ENCODE data around the gene C9orf153.

The C9orf153 gene

GRCh38 chr9:86262492-86262891 lies 3.0 kb upstream of the C9orf153 start:
- H3K9me3 ChIP-seq (ENCODE audit: control insufficient read depth in 1 of 2, low read length in 2 of 2), result no peaks in the 10 kb centered on the region
- H3K36me3 ChIP-seq (ENCODE audit: control insufficient read depth in 1 of 2, insufficient read depth in 2 of 2, low read length in 2 of 2), result peaks cover 22 to 24% of the 10 kb centered on the region in 2 donors
- H3K27ac ChIP-seq (ENCODE audit: low read length), result no peak overlapping the region
- H3K4me1 ChIP-seq (ENCODE audit: control insufficient read depth in 1 of 2, insufficient read depth in 2 of 2, low read length in 2 of 2), result no peaks in the 10 kb centered on the region
- no peaks in the 10 kb centered on the region for H3K27me3 ChIP-seq (ENCODE audit: low read depth, low read length)
- no peak overlapping the region for H3K4me3 ChIP-seq (ENCODE audit: low read depth in 1 of 2, low read length in 2 of 2)

- Histone ChIP-seq H3K9me3 (ENCODE audit: control insufficient read depth in 1 of 2, low read length in 2 of 2) (no peaks in the 10 kb centered on the region), H3K36me3 (ENCODE audit: control insufficient read depth in 1 of 2, insufficient read depth in 2 of 2, low read length in 2 of 2) (peaks cover 10% of the 10 kb centered on the region in 2 donors), H3K27me3 (ENCODE audit: low read depth, low read length) (no peaks in the 10 kb centered on the region), H3K4me1 (ENCODE audit: control insufficient read depth in 1 of 2, insufficient read depth in 2 of 2, low read length in 2 of 2) (no peaks in the 10 kb centered on the region), H3K4me3 (ENCODE audit: low read depth in 1 of 2, low read length in 2 of 2) (no peak overlapping the region), H3K27ac (ENCODE audit: low read length) (no peak overlapping the region)
Measured at GRCh38 chr9:86257391-86257790, 2.1 kb downstream of the C9orf153 start.

GRCh38 chr9:86256653-86257052 lies 2.8 kb downstream of the C9orf153 start:
- H3K36me3 ChIP-seq (ENCODE audit: control insufficient read depth in 1 of 2, insufficient read depth in 2 of 2, low read length in 2 of 2), result peaks cover 2 to 10% of the 10 kb centered on the region in 2 donors
- no peaks in the 10 kb centered on the region for H3K27me3 ChIP-seq (ENCODE audit: low read depth, low read length)
- H3K9me3 ChIP-seq (ENCODE audit: control insufficient read depth in 1 of 2, low read length in 2 of 2), result no peaks in the 10 kb centered on the region
- no peak overlapping the region for H3K4me3 ChIP-seq (ENCODE audit: low read depth in 1 of 2, low read length in 2 of 2)
- no peaks in the 10 kb centered on the region for H3K4me1 ChIP-seq (ENCODE audit: control insufficient read depth in 1 of 2, insufficient read depth in 2 of 2, low read length in 2 of 2)
- no peak overlapping the region for H3K27ac ChIP-seq (ENCODE audit: low read length)

- Histone ChIP-seq H3K27ac (ENCODE audit: low read length) (no peak overlapping the region), H3K4me1 (ENCODE audit: control insufficient read depth in 1 of 2, insufficient read depth in 2 of 2, low read length in 2 of 2) (no peaks in the 10 kb centered on the region), H3K27me3 (ENCODE audit: low read depth, low read length) (no peaks in the 10 kb centered on the region), H3K4me3 (ENCODE audit: low read depth in 1 of 2, low read length in 2 of 2) (no peak overlapping the region), H3K9me3 (ENCODE audit: control insufficient read depth in 1 of 2, low read length in 2 of 2) (no peaks in the 10 kb centered on the region), H3K36me3 (ENCODE audit: control insufficient read depth in 1 of 2, insufficient read depth in 2 of 2, low read length in 2 of 2) (no peaks in the 10 kb centered on the region)
Measured at GRCh38 chr9:86253577-86253976, 5.9 kb downstream of the C9orf153 start.

GRCh38 chr9:86252870-86253269 lies 6.6 kb downstream of the C9orf153 start:
- no peak overlapping the region for H3K4me3 ChIP-seq (ENCODE audit: low read depth in 1 of 2, low read length in 2 of 2)
- no peaks in the 10 kb centered on the region for H3K4me1 ChIP-seq (ENCODE audit: control insufficient read depth in 1 of 2, insufficient read depth in 2 of 2, low read length in 2 of 2)
- H3K9me3 ChIP-seq (ENCODE audit: control insufficient read depth in 1 of 2, low read length in 2 of 2), result no peaks in the 10 kb centered on the region
- H3K27me3 ChIP-seq (ENCODE audit: low read depth, low read length), result no peaks in the 10 kb centered on the region
- H3K27ac ChIP-seq (ENCODE audit: low read length), result no peak overlapping the region
- no peaks in the 10 kb centered on the region for H3K36me3 ChIP-seq (ENCODE audit: control insufficient read depth in 1 of 2, insufficient read depth in 2 of 2, low read length in 2 of 2)

GRCh38 chr9:86250123-86250522 lies 9.3 kb downstream of the C9orf153 start:
- no peaks in the 10 kb centered on the region for H3K27me3 ChIP-seq (ENCODE audit: low read depth, low read length)
- H3K9me3 ChIP-seq (ENCODE audit: control insufficient read depth in 1 of 2, low read length in 2 of 2), result no peaks in the 10 kb centered on the region
- H3K4me3 ChIP-seq (ENCODE audit: low read depth in 1 of 2, low read length in 2 of 2), result no peak overlapping the region
- H3K4me1 ChIP-seq (ENCODE audit: control insufficient read depth in 1 of 2, insufficient read depth in 2 of 2, low read length in 2 of 2), result no peaks in the 10 kb centered on the region
- no peak overlapping the region for H3K27ac ChIP-seq (ENCODE audit: low read length)
- no peaks in the 10 kb centered on the region for H3K36me3 ChIP-seq (ENCODE audit: control insufficient read depth in 1 of 2, insufficient read depth in 2 of 2, low read length in 2 of 2)

GRCh38 chr9:86248746-86249145 lies 10.7 kb downstream of the C9orf153 start:
- Histone ChIP-seq H3K36me3 (ENCODE audit: control insufficient read depth in 1 of 2, insufficient read depth in 2 of 2, low read length in 2 of 2) (no peaks in the 10 kb centered on the region), H3K4me3 (ENCODE audit: low read depth in 1 of 2, low read length in 2 of 2) (no peak overlapping the region), H3K27me3 (ENCODE audit: low read depth, low read length) (no peaks in the 10 kb centered on the region), H3K4me1 (ENCODE audit: control insufficient read depth in 1 of 2, insufficient read depth in 2 of 2, low read length in 2 of 2) (no peaks in the 10 kb centered on the region), H3K27ac (ENCODE audit: low read length) (no peak overlapping the region), H3K9me3 (ENCODE audit: control insufficient read depth in 1 of 2, low read length in 2 of 2) (no peaks in the 10 kb centered on the region)

- no peak overlapping the region for H3K27ac ChIP-seq (ENCODE audit: low read length)
- H3K4me3 ChIP-seq (ENCODE audit: low read depth in 1 of 2, low read length in 2 of 2), result no peak overlapping the region
- H3K4me1 ChIP-seq (ENCODE audit: control insufficient read depth in 1 of 2, insufficient read depth in 2 of 2, low read length in 2 of 2), result no peaks in the 10 kb centered on the region
- H3K27me3 ChIP-seq (ENCODE audit: low read depth, low read length), result no peaks in the 10 kb centered on the region
- H3K9me3 ChIP-seq (ENCODE audit: control insufficient read depth in 1 of 2, low read length in 2 of 2), result no peaks in the 10 kb centered on the region
- H3K36me3 ChIP-seq (ENCODE audit: control insufficient read depth in 1 of 2, insufficient read depth in 2 of 2, low read length in 2 of 2), result no peaks in the 10 kb centered on the region
Measured at GRCh38 chr9:86246752-86247161, 12.7 kb downstream of the C9orf153 start.

GRCh38 chr9:86242071-86242470 lies 17.4 kb downstream of the C9orf153 start:
- no peaks in the 10 kb centered on the region for H3K36me3 ChIP-seq (ENCODE audit: control insufficient read depth in 1 of 2, insufficient read depth in 2 of 2, low read length in 2 of 2)
- no peaks in the 10 kb centered on the region for H3K9me3 ChIP-seq (ENCODE audit: control insufficient read depth in 1 of 2, low read length in 2 of 2)
- peaks cover 0 to 9% of the 10 kb centered on the region in 2 donors for H3K4me1 ChIP-seq (ENCODE audit: control insufficient read depth in 1 of 2, insufficient read depth in 2 of 2, low read length in 2 of 2)
- no peaks in the 10 kb centered on the region for H3K27me3 ChIP-seq (ENCODE audit: low read depth, low read length)
- H3K27ac ChIP-seq (ENCODE audit: low read length), result no peak overlapping the region
- H3K4me3 ChIP-seq (ENCODE audit: low read depth in 1 of 2, low read length in 2 of 2), result no peak overlapping the region

GRCh38 chr9:86241216-86241615 lies 18.2 kb downstream of the C9orf153 start:
- peaks cover 0 to 9% of the 10 kb centered on the region in 2 donors for H3K4me1 ChIP-seq (ENCODE audit: control insufficient read depth in 1 of 2, insufficient read depth in 2 of 2, low read length in 2 of 2)
- no peaks in the 10 kb centered on the region for H3K9me3 ChIP-seq (ENCODE audit: control insufficient read depth in 1 of 2, low read length in 2 of 2)
- no peaks in the 10 kb centered on the region for H3K27me3 ChIP-seq (ENCODE audit: low read depth, low read length)
- H3K4me3 ChIP-seq (ENCODE audit: low read depth in 1 of 2, low read length in 2 of 2), result no peak overlapping the region
- H3K36me3 ChIP-seq (ENCODE audit: control insufficient read depth in 1 of 2, insufficient read depth in 2 of 2, low read length in 2 of 2), result no peaks in the 10 kb centered on the region
- no peak overlapping the region for H3K27ac ChIP-seq (ENCODE audit: low read length)

GRCh38 chr9:86238861-86239770 lies 20.3 kb downstream of the C9orf153 start:
- Histone ChIP-seq H3K4me1 (ENCODE audit: control insufficient read depth in 1 of 2, insufficient read depth in 2 of 2, low read length in 2 of 2) (peaks cover 0 to 9% of the 10 kb centered on the region in 2 donors), H3K4me3 (ENCODE audit: low read depth in 1 of 2, low read length in 2 of 2) (no peak overlapping the region), H3K27me3 (ENCODE audit: low read depth, low read length) (no peaks in the 10 kb centered on the region), H3K27ac (ENCODE audit: low read length) (no peak overlapping the region), H3K9me3 (ENCODE audit: control insufficient read depth in 1 of 2, low read length in 2 of 2) (no peaks in the 10 kb centered on the region), H3K36me3 (ENCODE audit: control insufficient read depth in 1 of 2, insufficient read depth in 2 of 2, low read length in 2 of 2) (no peaks in the 10 kb centered on the region)

- Histone ChIP-seq H3K9me3 (ENCODE audit: control insufficient read depth in 1 of 2, low read length in 2 of 2) (no peaks in the 10 kb centered on the region), H3K36me3 (ENCODE audit: control insufficient read depth in 1 of 2, insufficient read depth in 2 of 2, low read length in 2 of 2) (peaks cover 0 to 3% of the 10 kb centered on the region in 2 donors), H3K27me3 (ENCODE audit: low read depth, low read length) (no peaks in the 10 kb centered on the region), H3K4me1 (ENCODE audit: control insufficient read depth in 1 of 2, insufficient read depth in 2 of 2, low read length in 2 of 2) (no peaks in the 10 kb centered on the region), H3K4me3 (ENCODE audit: low read depth in 1 of 2, low read length in 2 of 2) (no peak overlapping the region), H3K27ac (ENCODE audit: low read length) (no peak overlapping the region)
Measured at GRCh38 chr9:86230858-86231257, 28.6 kb downstream of the C9orf153 start.
